ENCODE results near the gene IL17RD.

Gene IL17RD

GRCh38 chr3:57078635-57079473 lies 86.3 kb downstream of the IL17RD start (continued):
- TF ChIP-seq ZBTB26 (tag by site-specific recombination; optimal IDR thresholded peaks at IDR 0.05) (peak; percentile 78), ZBTB1 (tag by site-specific recombination; IDR thresholded peaks at IDR 0.05) (no peak), ZNF280C (tag by site-specific recombination; IDR thresholded peaks at IDR 0.05) (no peak), ZNF157 (tag by site-specific recombination; IDR thresholded peaks at IDR 0.05) (no peak), ZNF514 (tag by site-specific recombination; IDR thresholded peaks at IDR 0.05) (no peak), SP3 (tag by site-specific recombination; IDR thresholded peaks at IDR 0.05) (0 out of 2 replicates have a peak, but pooled peaks have one; percentile 37), ZNF354C (tag by site-specific recombination; IDR thresholded peaks at IDR 0.05; ENCODE audit: borderline replicate concordance, low read depth) (no peak), SP7 (tag by site-specific recombination; IDR thresholded peaks at IDR 0.05) (peak; percentile 22; the same call in 1 of the 2 replicates), ZFP3 (tag by site-specific recombination; IDR thresholded peaks at IDR 0.05; ENCODE audit: low read depth) (no peak), ZNF629 (tag by site-specific recombination; IDR thresholded peaks at IDR 0.05) (0 out of 2 replicates have a peak, but pooled peaks have one; percentile 17), ZNF785 (tag by site-specific recombination; IDR thresholded peaks at IDR 0.05) (no peak), ZNF184 (tag by site-specific recombination; IDR thresholded peaks at IDR 0.05) (no peak), ZNF777 (tag by site-specific recombination; IDR thresholded peaks at IDR 0.05; ENCODE audit: borderline replicate concordance) (0 out of 2 replicates have a peak, but pooled peaks have one; percentile 49), ZNF202 (tag by site-specific recombination; IDR thresholded peaks at IDR 0.05; ENCODE audit: borderline replicate concordance) (no peak), ZNF23 (tag by site-specific recombination; IDR thresholded peaks at IDR 0.05; ENCODE audit: borderline replicate concordance) (no peak), ZSCAN30 (tag by site-specific recombination; IDR thresholded peaks at IDR 0.05) (peak; percentile 77; the same call in 1 of the 2 replicates), ZNF37A (tag by site-specific recombination; IDR thresholded peaks at IDR 0.05) (peak; percentile 54; the same call in 1 of the 2 replicates)
- TF ChIP-seq, protein P1, sequence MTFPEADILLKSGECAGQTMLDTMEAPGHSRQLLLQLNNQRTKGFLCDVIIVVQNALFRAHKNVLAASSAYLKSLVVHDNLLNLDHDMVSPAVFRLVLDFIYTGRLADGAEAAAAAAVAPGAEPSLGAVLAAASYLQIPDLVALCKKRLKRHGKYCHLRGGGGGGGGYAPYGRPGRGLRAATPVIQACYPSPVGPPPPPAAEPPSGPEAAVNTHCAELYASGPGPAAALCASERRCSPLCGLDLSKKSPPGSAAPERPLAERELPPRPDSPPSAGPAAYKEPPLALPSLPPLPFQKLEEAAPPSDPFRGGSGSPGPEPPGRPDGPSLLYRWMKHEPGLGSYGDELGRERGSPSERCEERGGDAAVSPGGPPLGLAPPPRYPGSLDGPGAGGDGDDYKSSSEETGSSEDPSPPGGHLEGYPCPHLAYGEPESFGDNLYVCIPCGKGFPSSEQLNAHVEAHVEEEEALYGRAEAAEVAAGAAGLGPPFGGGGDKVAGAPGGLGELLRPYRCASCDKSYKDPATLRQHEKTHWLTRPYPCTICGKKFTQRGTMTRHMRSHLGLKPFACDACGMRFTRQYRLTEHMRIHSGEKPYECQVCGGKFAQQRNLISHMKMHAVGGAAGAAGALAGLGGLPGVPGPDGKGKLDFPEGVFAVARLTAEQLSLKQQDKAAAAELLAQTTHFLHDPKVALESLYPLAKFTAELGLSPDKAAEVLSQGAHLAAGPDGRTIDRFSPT (tag by site-specific recombination; IDR thresholded peaks at IDR 0.05): peak; percentile 91

GRCh38 chr3:57078344-57078634 lies 86.9 kb downstream of the IL17RD start:
- H3K27ac ChIP-seq (ENCODE audit: extremely low read depth, low read depth, low read length): peak overlapping the region; percentile 62

More at GRCh38 chr3:57078344-57078634, 86.9 kb downstream of the IL17RD start:
- Histone ChIP-seq H3K36me3 (ENCODE audit: control insufficient read depth in 2 of 2, insufficient read depth in 1 of 2, low read length in 2 of 2) (peaks cover 0 to 6% of the 10 kb centered on the region in 2 experiments; a peak in 1 of 3 replicates), H3K4me3 (ENCODE audit: low read depth, low read length) (peak overlapping the region; percentile 80), H3K9me3 (ENCODE audit: control insufficient read depth, insufficient read depth, low read depth, low read length) (no peaks in the 10 kb centered on the region), H3K4me1 (ENCODE audit: control insufficient read depth, insufficient read depth, low read length) (no peaks in the 10 kb centered on the region; the same call in 1 of the 2 replicates)
- TF ChIP-seq EGR2 (tag by site-specific recombination; IDR thresholded peaks at IDR 0.05; ENCODE audit: low read depth) (0 out of 2 replicates have a peak, but pooled peaks have one; percentile 5), ZBTB17 (tag by site-specific recombination; IDR thresholded peaks at IDR 0.05) (peak; percentile 56; the same call in 1 of the 2 replicates), ZNF2 (tag by site-specific recombination; IDR thresholded peaks at IDR 0.05) (no peak)
- CTCF ChIA-PET: interaction anchor here (1.0 to 1.3 kb wide), 4 partner anchors 11 to 36 kb away, joined by 3 to 4 read pairs (median 3); no protein-coding TSS in a partner anchor
- POLR2A ChIA-PET: interaction anchor here (0.6 kb wide), 1 partner anchor 81 kb away, joined by 3 read pairs; no protein-coding TSS in a partner anchor
